Adrenal gland (tissue), 5 donors: ENCODE data around the gene DOCK1.

Experiments
- POLR2A ChIP-seq, 2 donors: fragments of 450-650 bp; IDR thresholded peaks; one replicate each; pipeline ENCODE4 v1.6.1; 2017; ENCODE audit warnings: antibody characterized with exemption in 2 of 2, mild to moderate bottlenecking in 2 of 2, moderate library complexity in 1 of 2
- TF ChIP-seq, protein P1 (sequence below), 6 experiments: fragments of 450-650 bp in 4 of 6; fragments of 200-600 bp in 2 of 6; sonication (generic) in 1 of 6; IDR thresholded peaks; 1 replicate in 5 of 6; 2 replicates in 1 of 6; pipeline versions ENCODE4 v1.5.1 to v1.8.0; 2016 to 2021; ENCODE audit warnings: antibody characterized with exemption in 6 of 6, mild to moderate bottlenecking in 2 of 6, moderate library complexity in 1 of 6
- donor health status: DM: no; HTN: no; CAD: no.

DNA sequence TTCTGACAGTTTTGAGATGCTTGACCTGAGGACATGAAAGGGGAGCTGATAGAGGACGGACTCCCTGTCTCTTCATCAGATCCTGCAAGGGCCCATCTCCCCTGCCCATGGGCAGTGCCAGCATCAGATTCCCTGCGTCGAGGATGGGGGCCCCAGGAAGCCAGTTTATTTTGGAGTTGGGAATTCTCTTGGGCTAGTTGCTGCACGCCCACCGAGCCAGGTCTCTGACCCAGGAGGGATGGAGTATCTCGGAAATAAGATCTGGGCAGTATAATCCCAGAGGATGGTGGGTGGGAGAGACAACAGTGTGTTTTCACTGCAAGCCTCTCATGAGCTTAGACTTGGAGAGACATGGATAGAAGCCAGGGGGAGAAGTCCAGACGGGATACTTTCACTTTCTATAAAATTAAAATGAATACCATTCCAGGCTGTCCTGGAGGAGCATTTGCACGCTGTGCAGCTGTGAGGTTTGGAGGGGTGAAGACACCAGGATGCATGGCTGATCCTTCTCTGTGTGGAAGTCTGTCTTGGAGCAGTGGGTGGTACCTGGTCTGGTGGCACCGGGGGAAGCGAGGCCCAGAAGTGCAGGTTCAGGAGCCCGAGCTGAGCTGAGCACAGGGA lies 25.8 kb downstream of the DOCK1 start:
- no peak for TF ChIP-seq POLR2A (IDR thresholded peaks at IDR 0.05)
- TF ChIP-seq, protein P1, sequence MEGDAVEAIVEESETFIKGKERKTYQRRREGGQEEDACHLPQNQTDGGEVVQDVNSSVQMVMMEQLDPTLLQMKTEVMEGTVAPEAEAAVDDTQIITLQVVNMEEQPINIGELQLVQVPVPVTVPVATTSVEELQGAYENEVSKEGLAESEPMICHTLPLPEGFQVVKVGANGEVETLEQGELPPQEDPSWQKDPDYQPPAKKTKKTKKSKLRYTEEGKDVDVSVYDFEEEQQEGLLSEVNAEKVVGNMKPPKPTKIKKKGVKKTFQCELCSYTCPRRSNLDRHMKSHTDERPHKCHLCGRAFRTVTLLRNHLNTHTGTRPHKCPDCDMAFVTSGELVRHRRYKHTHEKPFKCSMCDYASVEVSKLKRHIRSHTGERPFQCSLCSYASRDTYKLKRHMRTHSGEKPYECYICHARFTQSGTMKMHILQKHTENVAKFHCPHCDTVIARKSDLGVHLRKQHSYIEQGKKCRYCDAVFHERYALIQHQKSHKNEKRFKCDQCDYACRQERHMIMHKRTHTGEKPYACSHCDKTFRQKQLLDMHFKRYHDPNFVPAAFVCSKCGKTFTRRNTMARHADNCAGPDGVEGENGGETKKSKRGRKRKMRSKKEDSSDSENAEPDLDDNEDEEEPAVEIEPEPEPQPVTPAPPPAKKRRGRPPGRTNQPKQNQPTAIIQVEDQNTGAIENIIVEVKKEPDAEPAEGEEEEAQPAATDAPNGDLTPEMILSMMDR (IDR thresholded peaks at IDR 0.05), result no peak
